ENCODE results near the gene EVI2A.

The EVI2A gene

GRCh38 chr17:31274252-31274651 is 47.2 kb downstream of the EVI2A start:
- Histone ChIP-seq H3K36me3 (ENCODE audit: insufficient read depth, low read length) (peaks cover 54% of the 10 kb centered on the region), H3K4me3 (ENCODE audit: low read depth in 1 of 2, low read length in 2 of 2) (no peak overlapping the region), H3K4me2 (ENCODE audit: insufficient read depth, low read length) (no peak overlapping the region), H3K9me3 (ENCODE audit: insufficient read depth, low read length, severe bottlenecking) (no peaks in the 10 kb centered on the region), H2AFZ (ENCODE audit: low read depth, low read length) (no peak overlapping the region), H4K20me1 (ENCODE audit: insufficient read depth, low read length) (no peaks in the 10 kb centered on the region), H3K4me1 (ENCODE audit: insufficient read depth, low read length) (no peaks in the 10 kb centered on the region), H3K27me3 (ENCODE audit: insufficient read depth, low read length, poor library complexity) (no peaks in the 10 kb centered on the region), H3K79me2 (ENCODE audit: insufficient read depth, low read length) (no peaks in the 10 kb centered on the region), H3K9ac (ENCODE audit: low read depth, low read length) (no peak overlapping the region), H3K27ac (ENCODE audit: low read length) (no peak overlapping the region)
- TF ChIP-seq EZH2 (IDR thresholded peaks at IDR 0.05; ENCODE audit: borderline replicate concordance, low read depth, low read length, severe bottlenecking) (no peak), CTCF (IDR thresholded peaks at IDR 0.05; ENCODE audit: borderline replicate concordance, extremely low read depth, low read length, poor library complexity, severe bottlenecking) (no peak)
- ATAC-seq (ENCODE audit: insufficient read depth, low read depth) (no peak), DNase-seq (no peak)

DNA sequence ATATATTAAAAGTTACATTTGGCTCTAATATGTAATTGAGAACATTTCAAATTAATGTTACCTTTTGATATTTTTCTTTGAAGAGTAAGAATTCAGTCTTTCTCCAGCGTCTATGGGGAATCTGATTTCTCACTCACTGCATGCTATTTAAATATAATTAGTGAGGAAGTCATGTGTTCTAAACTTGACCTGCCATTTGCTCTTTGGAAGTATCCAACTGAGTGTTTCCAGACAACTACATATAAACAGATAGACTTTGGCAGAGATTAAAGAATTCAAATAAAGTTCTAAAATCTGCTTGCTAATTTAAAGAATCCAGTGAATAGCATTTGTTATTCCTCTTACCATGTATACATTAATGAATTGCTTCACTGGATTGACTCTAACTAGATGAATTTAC is 47.9 kb downstream of the EVI2A start:
- no peak overlapping the region for H3K9ac ChIP-seq (ENCODE audit: low read depth, low read length)
- no peaks in the 10 kb centered on the region for H3K79me2 ChIP-seq (ENCODE audit: insufficient read depth, low read length)
- H3K4me3 ChIP-seq (ENCODE audit: low read depth in 1 of 2, low read length in 2 of 2): no peak overlapping the region
- no peaks in the 10 kb centered on the region for H3K4me1 ChIP-seq (ENCODE audit: insufficient read depth, low read length)
- no peak overlapping the region for H2AFZ ChIP-seq (ENCODE audit: low read depth, low read length)
- TF ChIP-seq EZH2 (IDR thresholded peaks at IDR 0.05; ENCODE audit: borderline replicate concordance, low read depth, low read length, severe bottlenecking): no peak
- no peak for TF ChIP-seq CTCF (IDR thresholded peaks at IDR 0.05; ENCODE audit: borderline replicate concordance, extremely low read depth, low read length, poor library complexity, severe bottlenecking)
- H3K27ac ChIP-seq (ENCODE audit: low read length): no peak overlapping the region
- no peaks in the 10 kb centered on the region for H3K27me3 ChIP-seq (ENCODE audit: insufficient read depth, low read length, poor library complexity)
- ATAC-seq (ENCODE audit: insufficient read depth, low read depth) (no peak), DNase-seq (no peak)
- H3K9me3 ChIP-seq (ENCODE audit: insufficient read depth, low read length, severe bottlenecking): no peaks in the 10 kb centered on the region
- no peak overlapping the region for H3K4me2 ChIP-seq (ENCODE audit: insufficient read depth, low read length)
- peaks cover 61% of the 10 kb centered on the region for H3K36me3 ChIP-seq (ENCODE audit: insufficient read depth, low read length)
- H4K20me1 ChIP-seq (ENCODE audit: insufficient read depth, low read length): no peaks in the 10 kb centered on the region

- no peak for ATAC-seq (ENCODE audit: insufficient read depth, low read depth)
Observed at GRCh38 chr17:31272803-31273202, 48.6 kb downstream of the EVI2A start.

More at GRCh38 chr17:31272803-31273202, 48.6 kb downstream of the EVI2A start:
- Histone ChIP-seq H3K9me3 (ENCODE audit: insufficient read depth, low read length, severe bottlenecking) (no peaks in the 10 kb centered on the region), H3K4me2 (ENCODE audit: insufficient read depth, low read length) (no peak overlapping the region), H3K27me3 (ENCODE audit: insufficient read depth, low read length, poor library complexity) (no peaks in the 10 kb centered on the region), H3K79me2 (ENCODE audit: insufficient read depth, low read length) (no peaks in the 10 kb centered on the region), H2AFZ (ENCODE audit: low read depth, low read length) (no peak overlapping the region), H3K4me1 (ENCODE audit: insufficient read depth, low read length) (no peaks in the 10 kb centered on the region), H3K27ac (ENCODE audit: low read length) (no peak overlapping the region), H3K4me3 (ENCODE audit: low read depth in 1 of 2, low read length in 2 of 2) (no peak overlapping the region), H3K36me3 (ENCODE audit: insufficient read depth, low read length) (peaks cover 68% of the 10 kb centered on the region), H4K20me1 (ENCODE audit: insufficient read depth, low read length) (no peaks in the 10 kb centered on the region), H3K9ac (ENCODE audit: low read depth, low read length) (no peak overlapping the region)
- DNase-seq: no peak
- TF ChIP-seq EZH2 (IDR thresholded peaks at IDR 0.05; ENCODE audit: borderline replicate concordance, low read depth, low read length, severe bottlenecking) (no peak), CTCF (IDR thresholded peaks at IDR 0.05; ENCODE audit: borderline replicate concordance, extremely low read depth, low read length, poor library complexity, severe bottlenecking) (no peak)
